ENCODE results near the gene ACTN4.

The ACTN4 gene

GRCh38 chr19:38697641-38698071 is 50.2 kb downstream of the ACTN4 start:
- DNase-seq: peak; percentile 21

GRCh38 chr19:38698225-38699026 is 51.0 kb downstream of the ACTN4 start:
- DNase-seq: no peak

- DNase-seq: peak; percentile 24
These were observed 51.5 kb downstream of the ACTN4 start for GRCh38 chr19:38699027-38699346.

DNA sequence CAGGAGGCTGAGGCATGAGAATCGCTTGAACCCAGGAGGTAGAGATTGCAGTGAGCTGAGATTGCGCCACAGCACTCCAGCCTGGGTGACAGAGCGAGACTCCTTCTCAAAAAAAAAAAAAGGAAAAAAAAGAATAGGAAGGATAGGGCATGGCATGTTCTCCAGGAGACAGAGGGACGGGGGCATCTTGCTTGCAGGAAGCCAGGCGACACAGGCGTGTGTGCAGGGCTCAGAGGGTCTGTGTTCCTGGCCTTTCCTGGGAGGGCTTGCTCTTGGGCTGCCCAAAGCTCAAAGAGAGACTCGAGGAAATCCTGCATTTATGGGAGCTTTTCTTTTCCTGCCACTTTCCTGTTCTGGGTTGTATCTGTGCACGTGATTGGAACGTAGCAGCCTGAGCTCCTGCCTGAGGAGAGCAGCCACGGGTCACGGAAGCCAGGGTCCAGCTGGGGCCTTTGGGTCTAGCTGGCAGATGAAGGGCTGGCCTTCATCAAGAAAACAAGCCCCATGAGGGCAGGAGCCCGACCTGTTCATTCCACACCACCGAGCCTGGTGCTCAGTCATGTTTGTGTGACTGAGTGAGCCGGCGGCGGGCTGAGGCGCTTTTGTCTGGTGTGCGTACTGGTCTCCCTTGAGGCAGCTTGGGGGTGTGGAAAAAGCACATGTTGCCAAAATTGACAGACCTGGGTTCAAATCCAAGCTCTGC is 52.3 kb downstream of the ACTN4 start:
- DNase-seq: no peak

DNA sequence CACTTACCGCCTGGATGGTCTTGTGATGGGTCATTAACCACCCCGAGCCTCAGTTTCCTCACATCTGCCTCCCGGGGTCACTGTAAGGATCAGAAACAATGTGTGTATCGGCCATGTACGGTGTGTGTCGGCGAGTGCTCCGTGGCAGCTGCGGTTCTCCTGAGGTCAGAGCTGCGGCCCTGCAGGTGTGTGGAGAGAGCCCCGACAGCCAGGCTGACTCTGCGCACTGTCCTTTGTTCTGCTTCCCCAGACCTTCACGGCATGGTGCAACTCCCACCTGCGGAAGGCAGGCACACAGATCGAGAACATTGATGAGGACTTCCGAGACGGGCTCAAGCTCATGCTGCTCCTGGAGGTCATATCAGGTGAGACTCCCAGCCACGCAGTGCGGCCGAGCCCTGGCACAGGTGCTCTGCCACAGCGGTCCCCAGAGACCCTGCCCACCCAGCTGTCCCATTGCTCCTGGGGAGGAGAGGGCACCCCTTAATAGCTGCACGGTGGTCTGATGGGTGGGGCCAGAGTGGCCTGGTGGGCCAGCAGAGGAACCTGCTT is 53.0 kb downstream of the ACTN4 start:
- DNase-seq: no peak

DNA sequence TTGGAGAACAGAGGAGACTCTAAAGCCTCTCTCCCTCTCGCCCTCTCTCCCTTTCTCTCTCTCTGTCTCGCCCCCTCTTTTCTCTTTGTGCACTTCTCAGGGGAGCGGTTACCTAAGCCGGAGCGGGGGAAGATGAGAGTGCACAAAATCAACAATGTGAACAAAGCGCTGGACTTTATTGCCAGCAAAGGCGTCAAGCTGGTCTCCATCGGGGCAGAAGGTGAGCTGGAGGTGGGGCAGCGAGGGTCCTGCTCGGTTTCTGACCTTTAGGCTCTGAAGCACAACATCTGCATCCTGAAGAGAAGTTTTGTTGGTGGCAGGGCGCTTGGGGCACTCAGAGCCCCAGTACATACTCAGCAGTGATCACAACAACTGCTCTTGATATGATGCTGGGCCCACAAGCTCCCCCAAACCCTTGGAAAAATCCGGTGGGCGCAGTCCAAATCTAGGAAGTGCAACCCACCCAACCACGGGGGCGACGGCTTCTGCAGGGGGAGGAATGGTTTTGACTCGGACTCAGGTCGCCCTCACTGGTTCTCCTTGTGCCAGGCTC is 53.5 kb downstream of the ACTN4 start:
- DNase-seq: no peak

DNA sequence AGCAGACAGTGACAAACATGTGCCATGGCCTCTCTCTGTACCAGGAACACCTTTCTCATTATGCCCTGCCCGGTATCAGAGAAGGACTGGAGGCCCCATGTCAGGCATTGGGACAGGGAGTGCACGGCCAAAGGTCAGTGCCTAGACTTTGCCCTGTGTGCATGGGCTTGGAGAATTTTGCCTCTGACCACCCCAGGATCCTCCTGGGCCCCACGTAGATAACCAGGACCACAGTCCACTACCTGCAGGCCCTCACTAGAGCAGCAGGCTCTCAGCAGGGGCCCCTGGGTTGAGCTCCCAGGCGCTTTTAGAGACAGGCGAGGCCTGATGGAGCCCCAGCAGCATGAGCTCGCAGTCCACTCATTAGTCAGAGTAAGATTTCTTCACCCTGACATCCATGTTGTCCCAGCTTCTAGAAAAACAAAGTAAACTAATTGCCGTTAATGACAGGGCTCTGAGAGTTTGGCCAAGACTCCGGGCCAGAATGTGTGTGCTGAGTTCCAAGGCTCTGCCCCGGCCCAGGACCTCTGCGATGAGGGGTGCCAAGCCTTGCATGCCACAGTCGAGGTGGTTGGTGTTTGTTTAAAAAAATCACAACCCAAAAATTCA is 54.1 kb downstream of the ACTN4 start:
- no peak for DNase-seq

DNA sequence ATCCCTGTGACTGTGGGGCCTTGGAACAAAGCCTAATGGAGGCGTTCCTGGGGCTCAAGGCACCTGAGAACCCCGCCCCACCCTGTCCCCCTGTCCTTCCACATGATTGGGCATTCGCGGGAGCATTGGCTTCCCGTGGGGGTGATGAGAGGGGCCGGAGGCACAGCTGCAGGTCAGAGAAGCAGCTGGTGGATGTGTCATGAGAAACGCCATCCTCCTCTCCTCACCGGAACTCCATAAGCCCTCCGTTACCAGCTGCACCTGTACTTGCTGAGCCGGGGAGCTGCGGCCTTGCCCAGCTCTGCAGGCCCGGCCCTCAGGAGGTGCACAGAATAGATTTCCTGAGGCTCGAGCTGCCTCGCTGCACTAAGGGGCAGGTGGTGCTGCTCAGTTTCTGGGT is 54.8 kb downstream of the ACTN4 start:
- DNase-seq: no peak

DNA sequence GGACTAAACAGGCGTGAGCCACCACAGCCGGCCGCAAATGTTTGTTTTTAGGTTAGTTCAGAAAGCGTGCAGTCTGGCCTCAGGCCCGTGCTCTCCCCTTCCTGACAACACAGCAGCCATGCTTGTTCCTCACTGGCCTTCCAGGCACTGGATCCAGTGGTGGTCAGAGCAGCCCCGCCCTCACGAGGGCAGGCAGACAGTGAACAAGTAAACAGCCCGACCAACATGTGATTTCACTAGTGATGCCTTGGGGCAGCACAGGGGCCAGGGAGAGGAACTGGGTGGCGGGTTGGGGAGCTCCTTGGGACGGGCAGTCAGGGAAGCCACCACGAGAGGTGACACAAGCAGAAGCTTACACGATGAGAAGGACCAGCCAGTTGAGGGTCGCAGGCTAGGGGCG is 56.1 kb downstream of the ACTN4 start:
- no peak for DNase-seq

GRCh38 chr19:38704488-38705026 is 57.1 kb downstream of the ACTN4 start:
- no peak for DNase-seq

GRCh38 chr19:38705197-38706019 is 58.0 kb downstream of the ACTN4 start:
- no peak for DNase-seq

DNA sequence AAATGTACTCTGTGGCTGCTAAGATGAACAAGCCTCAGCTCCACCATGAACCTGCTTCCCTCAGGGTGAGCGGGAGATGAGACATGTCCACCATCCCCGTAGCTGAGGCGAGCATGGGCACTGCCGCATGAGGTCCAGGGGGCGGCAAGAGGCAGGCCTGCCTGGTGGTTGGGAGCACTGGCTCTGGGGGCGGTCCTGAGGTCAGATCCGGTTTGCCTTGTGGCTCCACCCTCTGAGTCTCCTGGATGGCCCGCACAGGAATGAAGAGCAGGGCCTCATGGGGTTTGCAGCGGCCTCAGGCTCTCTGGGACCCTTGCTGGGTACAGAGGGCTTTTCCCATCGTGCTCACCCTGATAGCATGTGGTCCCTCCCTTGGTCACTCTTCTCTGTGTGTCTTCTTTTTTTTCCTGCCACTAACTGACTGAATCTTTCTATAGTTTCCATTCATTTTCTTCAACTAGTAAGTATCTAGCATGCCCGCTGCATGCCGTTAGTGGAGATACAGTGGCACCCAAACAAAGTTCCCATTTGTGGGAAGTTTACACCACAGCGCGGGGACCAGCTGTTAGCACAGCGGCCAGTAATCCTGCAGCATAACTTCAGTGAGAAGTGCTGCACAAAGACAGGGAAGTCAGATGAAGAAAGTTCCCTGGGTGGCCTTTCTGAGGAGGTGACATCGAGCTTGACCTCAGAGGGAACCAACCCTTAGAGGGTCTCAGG is 59.5 kb downstream of the ACTN4 start:
- DNase-seq: no peak

DNA sequence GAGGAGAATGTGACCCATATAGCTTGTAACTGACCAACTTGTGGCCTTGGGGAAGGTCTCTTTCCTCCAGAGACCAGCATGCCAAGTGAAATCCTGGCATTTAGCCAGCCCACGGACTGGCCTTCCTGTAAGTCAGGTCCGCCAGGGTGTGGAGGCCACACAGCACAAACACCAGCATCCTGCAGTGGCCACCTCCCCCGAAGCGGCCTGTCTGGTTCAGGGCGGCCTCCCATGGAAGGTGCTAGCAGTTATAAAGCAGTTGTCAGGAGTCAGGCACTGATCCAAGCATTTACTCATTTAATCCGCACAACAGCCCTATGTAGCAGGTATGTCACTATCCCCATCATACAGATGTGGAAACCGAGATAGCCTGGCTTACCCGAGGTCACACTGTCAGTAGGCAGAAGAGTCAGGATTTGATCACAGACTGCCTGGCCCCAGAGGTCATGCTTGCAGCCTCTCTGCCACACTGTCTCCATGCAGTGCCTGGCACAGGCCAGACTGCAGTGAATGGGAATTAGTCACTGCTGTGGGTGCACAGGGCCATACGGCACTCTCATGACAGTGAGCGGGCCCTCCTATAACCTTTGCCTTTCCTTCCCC is 60.2 kb downstream of the ACTN4 start:
- DNase-seq: no peak

DNA sequence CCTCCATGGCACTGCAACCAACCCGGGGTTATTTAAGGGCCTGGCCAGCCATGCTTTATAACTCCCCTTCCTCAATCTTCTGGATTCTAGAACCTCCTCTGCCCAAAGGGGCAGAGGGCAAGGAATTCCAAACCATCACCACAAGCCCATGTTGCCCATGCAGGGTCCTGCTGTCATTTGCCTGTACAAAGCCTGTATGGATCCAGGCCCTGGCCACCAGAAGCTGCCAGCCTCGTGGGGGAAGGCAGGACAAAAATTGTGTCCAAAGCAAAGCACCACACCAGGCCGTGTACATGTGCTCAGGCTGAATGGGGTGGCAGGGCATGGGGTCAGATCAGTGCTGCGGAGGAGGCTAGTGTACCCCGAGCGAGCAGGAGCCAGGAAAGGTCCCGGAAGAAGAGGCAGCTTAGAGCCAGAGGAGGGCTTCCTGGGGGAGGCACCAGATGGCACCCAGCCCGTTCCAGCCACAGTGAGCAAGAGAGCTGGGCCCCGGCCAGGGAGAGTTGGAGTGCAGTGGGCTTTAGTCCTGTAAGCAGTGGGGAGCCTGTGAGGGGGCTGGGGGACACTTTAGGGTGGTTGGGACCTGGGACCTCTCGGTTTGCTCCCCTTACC is 61.1 kb downstream of the ACTN4 start:
- DNase-seq: no peak

- peak; percentile 56 for DNase-seq
These were observed 61.7 kb downstream of the ACTN4 start for GRCh38 chr19:38709119-38709518.

- peak; percentile 57 for DNase-seq
These were observed 62.4 kb downstream of the ACTN4 start for GRCh38 chr19:38709671-38710415.

- peak; percentile 48 for DNase-seq
These were observed 62.9 kb downstream of the ACTN4 start for GRCh38 chr19:38710416-38710702.

DNA sequence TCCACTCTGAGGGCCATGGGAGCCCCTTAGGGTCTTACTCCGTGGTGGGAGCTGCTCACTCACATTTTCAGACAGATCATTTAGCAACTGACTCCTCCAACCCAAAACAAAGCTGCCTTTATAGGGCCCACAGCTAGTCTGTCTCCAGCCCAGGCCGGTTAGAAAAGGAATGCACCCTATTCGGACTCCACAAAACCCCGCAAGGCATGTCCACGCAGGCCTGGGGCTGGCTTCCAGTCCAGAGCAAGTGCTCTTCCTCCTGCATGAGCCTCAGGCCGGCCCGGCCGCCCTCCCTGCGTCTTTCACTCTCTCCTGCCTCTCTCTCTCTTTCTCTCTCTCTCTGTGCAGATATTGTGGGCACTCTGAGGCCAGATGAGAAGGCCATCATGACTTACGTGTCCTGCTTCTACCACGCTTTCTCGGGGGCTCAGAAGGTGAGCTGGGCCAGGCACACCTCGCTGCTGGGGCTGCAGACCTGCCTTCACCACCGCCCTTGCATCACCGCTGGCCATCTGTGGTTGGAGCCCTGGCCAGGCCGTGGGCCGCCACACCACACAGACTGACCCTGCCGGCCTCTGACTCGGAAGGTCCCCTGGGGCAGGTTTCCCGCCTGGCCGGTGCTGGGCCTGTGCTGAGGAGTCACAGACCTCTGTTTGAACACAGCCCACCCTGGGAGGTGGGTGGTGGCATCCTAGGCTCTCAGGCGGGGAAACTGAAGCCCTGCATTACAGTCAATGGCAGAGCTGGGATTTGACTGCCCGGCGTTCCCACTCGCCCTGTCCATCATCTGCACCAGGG is 63.7 kb downstream of the ACTN4 start:
- DNase-seq: peak; percentile 37

- no peak for DNase-seq
These were observed 64.3 kb downstream of the ACTN4 start for GRCh38 chr19:38711726-38712153.

Measured in 8988T (cell line).